ENCODE results near the gene A3GALT2.

- TF ChIP-seq TARDBP (IDR thresholded peaks at IDR 0.05), result no peak
- TF ChIP-seq SUZ12 (IDR thresholded peaks at IDR 0.05), result no peak
- no peak for TF ChIP-seq FOXM1 (IDR thresholded peaks at IDR 0.05; ENCODE audit: borderline replicate concordance)
- TF ChIP-seq FOXA1 (IDR thresholded peaks at IDR 0.05), result no peak
- no peak for TF ChIP-seq BHLHE40 (IDR thresholded peaks at IDR 0.05; ENCODE audit: borderline replicate concordance)
- TF ChIP-seq NFRKB (IDR thresholded peaks at IDR 0.05), result no peak
- no peak for TF ChIP-seq HDGF (IDR thresholded peaks at IDR 0.05; ENCODE audit: borderline replicate concordance)
- no peak for TF ChIP-seq FOXK2 (IDR thresholded peaks at IDR 0.05)
- TF ChIP-seq SP1 (IDR thresholded peaks at IDR 0.05), result no peak
- no peak for TF ChIP-seq ELF4 (IDR thresholded peaks at IDR 0.05)
These were observed 34.3 kb downstream of the A3GALT2 start for GRCh38 chr1:33286451-33287185.

Data from HEK293T (cell line).